Neural progenitor cell (in vitro differentiated cells): Measurements from ENCODE around the gene ACBD7. TPM values are rescaled to one million over a fixed set of nuclear protein-coding genes. Genes with fewer than 3 reads are reported as not detected.

Source experiments
- DNase-seq: peaks from one replicate; pipeline ENCODE4 v3.0.0-alpha.2; 2016; ENCODE audit warnings: low spot score
- H2AFZ ChIP-seq: fragments of 200-600 bp; sonication (generic); replicated peaks from 2 replicates; pipeline ENCODE4 v1.6.1; 2016; ENCODE audit warnings: antibody characterized with exemption
- H3F3A ChIP-seq: fragments of 200-600 bp; sonication (generic); 2 replicates; pipeline ENCODE4 v1.6.1; 2016; ENCODE audit warnings: antibody characterized with exemption, low read depth
- H3K27ac ChIP-seq: fragments of 200-600 bp; sonication (generic); 2 replicates; pipeline ENCODE4 v1.5.1; 2016; ENCODE audit warnings: mild to moderate bottlenecking
- H3K27me3 ChIP-seq: fragments of 200-600 bp; sonication (generic); 2 replicates; pipeline ENCODE4 v1.6.1; 2016; ENCODE audit warnings: mild to moderate bottlenecking, moderate library complexity
- H3K36me3 ChIP-seq: fragments of 200-600 bp; sonication (generic); 2 replicates; pipeline ENCODE4 v1.5.1; 2016
- H3K4me1 ChIP-seq: fragments of 200-600 bp; sonication (generic); 2 replicates; pipeline ENCODE4 v1.6.1; 2016; ENCODE audit warnings: mixed run types
- H3K4me2 ChIP-seq: fragments of 200-600 bp; sonication (generic); 2 replicates; pipeline ENCODE4 v1.6.1; 2016
- H3K4me3 ChIP-seq: fragments of 200-600 bp; sonication (generic); 2 replicates; pipeline ENCODE4 v1.5.1; 2016
- H3K79me2 ChIP-seq: fragments of 200-600 bp; sonication (generic); 2 replicates; pipeline ENCODE4 v1.6.1; 2016; ENCODE audit warnings: low read depth
- H3K9ac ChIP-seq: fragments of 200-600 bp; sonication (generic); 2 replicates; pipeline ENCODE4 v1.6.1; 2016
- H3K9me3 ChIP-seq: fragments of 200-600 bp; sonication (generic); 2 replicates; pipeline ENCODE4 v1.5.1; 2016; ENCODE audit warnings: low read depth
- H4K20me1 ChIP-seq: fragments of 200-600 bp; sonication (generic); 2 replicates; pipeline ENCODE4 v1.6.1; 2016; ENCODE audit warnings: low read depth
- H3K27ac Mint-ChIP-seq: 3 replicates; pipeline ENCODE4 v1.8.0; 2021; ENCODE audit warnings: mixed read lengths
- H3K27me3 Mint-ChIP-seq: 2 replicates; pipeline ENCODE4 v1.8.0; 2022; ENCODE audit warnings: low read depth, mild to moderate bottlenecking, inconsistent platforms, moderate library complexity, mixed read lengths; ENCODE audit not compliant: insufficient read depth
- H3K36me3 Mint-ChIP-seq: 3 replicates; pipeline ENCODE4 v1.8.0; 2021; ENCODE audit warnings: mixed read lengths
- H3K4me1 Mint-ChIP-seq: 3 replicates; pipeline ENCODE4 v1.8.0; 2021; ENCODE audit warnings: mixed read lengths
- H3K4me3 Mint-ChIP-seq: 3 replicates; pipeline ENCODE4 v1.8.0; 2021; ENCODE audit warnings: mild to moderate bottlenecking, moderate library complexity, mixed read lengths
- H3K9me3 Mint-ChIP-seq: 3 replicates; pipeline ENCODE4 v1.8.0; 2020; ENCODE audit warnings: mixed read lengths
- CTCF ChIP-seq: fragments of 200-600 bp; sonication (generic); IDR thresholded peaks from 2 replicates; pipeline ENCODE4 v1.5.1; 2017; ENCODE audit warnings: antibody characterized with exemption, mild to moderate bottlenecking
- EZH2 ChIP-seq: fragments of 200-600 bp; sonication (generic); IDR thresholded peaks from 2 replicates; pipeline ENCODE4 v1.6.1; 2017; ENCODE audit warnings: antibody characterized with exemption, mild to moderate bottlenecking, moderate library complexity
- EZH2phosphoT487 ChIP-seq: fragments of 200-600 bp; sonication (generic); IDR thresholded peaks from 2 replicates; pipeline ENCODE4 v1.6.1; 2017; ENCODE audit warnings: antibody characterized with exemption
- total RNA-seq: library from RNA; depleted of rRNA; stranded (reverse); fragments of >200 nt; gene quantifications from 2 replicates; pipeline ENCODE4 v1.2.3, GENCODE V29; 2015; ENCODE audit warnings: low replicate concordance

Gene ACBD7
- total RNA-seq, 1 donor from 2014 or later = 97.3 TPM

- H3K27me3 Mint-ChIP-seq = peaks cover under 1% of the 10 kb centered on the region
- no peaks in the 10 kb centered on the region for H3K4me1 ChIP-seq
- no peaks in the 10 kb centered on the region for H3K4me1 Mint-ChIP-seq
- no peaks in the 10 kb centered on the region for H3K36me3 ChIP-seq
- H4K20me1 ChIP-seq = no peaks in the 10 kb centered on the region
- no peak for DNase-seq
- no peak for TF ChIP-seq EZH2
- TF ChIP-seq CTCF = no peak
- no peak for TF ChIP-seq EZH2phosphoT487
- no peaks in the 10 kb centered on the region for H3K36me3 Mint-ChIP-seq
- peaks cover 3% of the 10 kb centered on the region for H3K9me3 Mint-ChIP-seq
- no peak overlapping the region for H3K4me3 ChIP-seq
- H2AFZ ChIP-seq = no peak overlapping the region
- H3K27ac Mint-ChIP-seq = no peak overlapping the region
- no peaks in the 10 kb centered on the region for H3K27me3 ChIP-seq
- H3K27ac ChIP-seq = no peak overlapping the region
- no peaks in the 10 kb centered on the region for H3K9me3 ChIP-seq
- no peak overlapping the region for H3K4me3 Mint-ChIP-seq
- H3K79me2 ChIP-seq = no peaks in the 10 kb centered on the region
- no peak overlapping the region for H3K4me2 ChIP-seq
- H3K9ac ChIP-seq = no peak overlapping the region
- H3F3A ChIP-seq = no peaks in the 10 kb centered on the region
Measured at GRCh38 chr10:15046626-15047025, 42.0 kb downstream of the ACBD7 start.

DNA sequence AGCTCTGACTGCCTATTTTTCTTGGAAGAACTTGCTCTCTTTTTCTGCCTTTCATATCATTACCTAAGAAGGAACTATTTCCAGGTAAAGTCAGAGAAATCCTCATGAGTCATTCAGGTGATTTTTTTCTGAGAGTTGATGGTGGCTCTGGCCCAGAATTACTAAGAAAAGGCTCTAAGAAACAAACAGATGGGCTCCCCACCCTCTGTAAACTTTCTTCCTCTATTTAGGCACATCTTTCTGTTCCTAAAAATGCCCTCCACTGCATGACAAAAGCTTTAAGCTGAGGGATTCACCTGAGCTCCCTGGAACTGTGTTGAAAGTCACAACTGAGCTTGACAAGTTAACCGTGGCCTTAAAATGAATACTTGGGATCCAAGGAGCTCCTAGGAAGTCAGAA lies 43.2 kb downstream of the ACBD7 start:
- DNase-seq = no peak
- TF ChIP-seq EZH2phosphoT487 (no peak), EZH2 (no peak)
- no peak overlapping the region for H3K27ac Mint-ChIP-seq
- H3F3A ChIP-seq = no peaks in the 10 kb centered on the region
- no peak overlapping the region for H3K4me2 ChIP-seq
- no peak overlapping the region for H3K4me3 Mint-ChIP-seq
- H3K9me3 Mint-ChIP-seq = peaks cover 3% of the 10 kb centered on the region
- no peaks in the 10 kb centered on the region for H3K79me2 ChIP-seq
- no peaks in the 10 kb centered on the region for H3K27me3 Mint-ChIP-seq
- H3K36me3 ChIP-seq = no peaks in the 10 kb centered on the region
- H3K9ac ChIP-seq = no peak overlapping the region
- H2AFZ ChIP-seq = no peak overlapping the region
- H3K9me3 ChIP-seq = no peaks in the 10 kb centered on the region
- H3K36me3 Mint-ChIP-seq = no peaks in the 10 kb centered on the region
- no peak overlapping the region for H3K4me3 ChIP-seq
- H4K20me1 ChIP-seq = no peaks in the 10 kb centered on the region
- no peaks in the 10 kb centered on the region for H3K4me1 ChIP-seq
- H3K27me3 ChIP-seq = no peaks in the 10 kb centered on the region
- H3K27ac ChIP-seq = no peak overlapping the region
- H3K4me1 Mint-ChIP-seq = peaks cover 4% of the 10 kb centered on the region

GRCh38 chr10:15043674-15044073 lies 44.9 kb downstream of the ACBD7 start, which contains the start of gene OLAH:
TSS of gene OLAH (plus strand) at chr10:15043943. CDS start at chr10:15047289, 3,346 bp downstream.
- no peaks in the 10 kb centered on the region for H3K36me3 Mint-ChIP-seq
- peaks cover 6% of the 10 kb centered on the region for H3K4me1 ChIP-seq
- no peak within 1 kb of the TSS for H3K4me2 ChIP-seq
- H3K27ac Mint-ChIP-seq = no peak within 1 kb of the TSS
- peaks cover 3% of the 10 kb centered on the region for H3K9me3 Mint-ChIP-seq
- no peaks in the 10 kb centered on the region for H3K9me3 ChIP-seq
- H4K20me1 ChIP-seq = no peaks in the 10 kb centered on the region
- no peaks in the 10 kb centered on the region for H3K79me2 ChIP-seq
- no peak within 1 kb of the TSS for H3K9ac ChIP-seq
- no peaks in the 10 kb centered on the region for H3F3A ChIP-seq
- no peaks in the 10 kb centered on the region for H3K36me3 ChIP-seq
- H2AFZ ChIP-seq = no peak within 1 kb of the TSS
- no peak within 1 kb of the TSS for H3K4me3 Mint-ChIP-seq
- no peak for DNase-seq
- no peaks in the 10 kb centered on the region for H3K27me3 ChIP-seq
- peaks cover 2% of the 10 kb centered on the region for H3K27me3 Mint-ChIP-seq
- TF ChIP-seq EZH2phosphoT487 = no peak
- TF ChIP-seq EZH2 = no peak
- no peak for TF ChIP-seq CTCF
- peaks cover 10% of the 10 kb centered on the region for H3K4me1 Mint-ChIP-seq
- no peak within 1 kb of the TSS for H3K27ac ChIP-seq
- no peak within 1 kb of the TSS for H3K4me3 ChIP-seq

DNA sequence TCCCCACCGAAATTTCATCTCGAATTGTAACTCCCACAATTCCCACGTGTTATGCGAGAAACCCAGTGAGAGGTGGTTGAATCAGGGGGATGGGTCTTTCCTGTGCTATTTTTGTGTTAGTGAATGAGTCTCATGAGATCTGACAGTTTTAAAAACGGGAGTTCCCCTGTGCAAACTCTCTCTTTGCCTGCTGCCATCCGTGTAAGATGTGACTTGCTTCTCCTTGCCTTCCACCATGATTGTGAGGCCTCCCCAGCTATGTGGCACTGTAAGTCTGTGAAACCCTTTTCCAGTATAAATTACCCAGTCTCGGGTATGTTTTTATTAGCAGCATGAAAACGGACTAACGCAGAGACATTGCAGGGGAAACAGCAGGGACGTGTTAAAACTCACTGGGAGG lies 50.2 kb downstream of the ACBD7 start:
- no peaks in the 10 kb centered on the region for H3K9me3 ChIP-seq
- H3K4me3 Mint-ChIP-seq = no peak overlapping the region
- no peak overlapping the region for H3K27ac ChIP-seq
- no peaks in the 10 kb centered on the region for H4K20me1 ChIP-seq
- no peak overlapping the region for H3K27ac Mint-ChIP-seq
- no peak for TF ChIP-seq EZH2
- no peak for TF ChIP-seq CTCF
- TF ChIP-seq EZH2phosphoT487 = no peak
- DNase-seq = no peak
- H3K4me1 ChIP-seq = peaks cover 10% of the 10 kb centered on the region
- H3K36me3 Mint-ChIP-seq = no peaks in the 10 kb centered on the region
- no peaks in the 10 kb centered on the region for H3K36me3 ChIP-seq
- no peak overlapping the region for H3K4me2 ChIP-seq
- H3K79me2 ChIP-seq = no peaks in the 10 kb centered on the region
- H3F3A ChIP-seq = no peaks in the 10 kb centered on the region
- no peak overlapping the region for H3K9ac ChIP-seq
- peaks cover 18% of the 10 kb centered on the region for H3K4me1 Mint-ChIP-seq
- peaks cover 3% of the 10 kb centered on the region for H3K9me3 Mint-ChIP-seq
- peaks cover 5% of the 10 kb centered on the region for H3K27me3 Mint-ChIP-seq
- H3K4me3 ChIP-seq = no peak overlapping the region
- H3K27me3 ChIP-seq = no peaks in the 10 kb centered on the region
- no peak overlapping the region for H2AFZ ChIP-seq
